GM13977 (cell line): ENCODE results near the gene TC2N.
"Not testable (repeated sequence)": the region's sequence is repeated elsewhere in the genome, so short reads cannot be mapped to it uniquely, and the experiment has no call there.

ENCODE experiments used
- DNase-seq: peaks from one replicate; pipeline ENCODE4 v3.0.0; 2012; ENCODE audit warnings: low spot score
- in situ Hi-C: fragments of 300-500 bp; cut with MboI; formaldehyde crosslinking; loops from one replicate; pipeline ENCODE4 v1.12.0; 2022; ENCODE audit warnings: low sequenced_read_pairs, low pct_unique_long_range_greater_than_20kb, mixed read lengths, inconsistent platforms; ENCODE audit not compliant: unreplicated experiment
- TF ChIP-seq, protein P1 (sequence below): IDR thresholded peaks from 2 replicates; pipeline ENCODE4 v1.5.1; 2012; ENCODE audit warnings: mild to moderate bottlenecking, control low read depth; ENCODE audit not compliant: insufficient read depth; ENCODE audit errors: extremely low read depth, missing control alignments

Gene TC2N

DNA sequence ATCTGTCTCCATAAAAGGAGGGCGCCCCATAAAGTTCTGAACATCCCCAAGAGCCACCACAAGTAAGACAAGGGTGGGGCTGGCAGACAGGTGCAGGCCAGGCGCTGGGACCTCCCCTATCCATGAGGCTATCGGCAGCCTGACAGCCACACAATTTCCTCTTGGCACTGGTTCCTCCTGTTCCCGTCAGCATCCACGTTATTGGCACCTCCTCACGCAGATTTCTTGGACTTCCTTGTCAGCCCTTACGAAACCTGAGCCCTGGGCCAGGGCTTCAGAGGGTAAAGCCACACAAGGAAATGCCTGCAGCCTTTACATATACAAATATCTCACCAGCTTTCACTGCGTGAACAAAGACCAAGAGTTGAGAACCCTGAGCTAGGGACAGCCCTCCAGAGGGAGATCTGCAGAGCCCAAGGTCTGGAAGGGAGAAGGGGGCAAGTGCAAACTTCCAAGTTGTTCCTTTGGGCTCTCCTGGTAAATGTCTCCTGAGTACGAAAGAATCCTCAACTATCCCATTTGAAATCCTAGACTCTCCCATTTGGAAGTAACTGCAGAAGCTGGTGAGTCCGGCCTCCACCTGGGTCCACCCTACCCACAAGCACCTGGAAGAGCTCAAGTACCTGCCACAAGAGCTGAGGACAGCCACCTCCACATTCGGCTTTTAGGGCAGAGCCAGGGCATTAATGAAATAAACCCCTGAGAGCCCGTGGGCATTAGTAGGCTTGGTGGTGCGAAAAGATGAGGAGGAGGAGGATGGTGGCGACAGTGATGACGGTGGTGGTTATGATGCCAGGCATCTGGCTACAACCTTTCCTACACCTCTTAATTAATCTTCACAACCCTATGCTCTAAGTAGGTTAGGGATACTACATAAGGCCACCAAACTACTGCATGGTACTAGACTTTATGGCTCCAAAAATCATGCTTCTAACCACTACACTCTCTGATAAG lies 5.5 kb upstream of the TC2N start:
- in situ Hi-C loops: no loop called here
- TF ChIP-seq, protein P1, sequence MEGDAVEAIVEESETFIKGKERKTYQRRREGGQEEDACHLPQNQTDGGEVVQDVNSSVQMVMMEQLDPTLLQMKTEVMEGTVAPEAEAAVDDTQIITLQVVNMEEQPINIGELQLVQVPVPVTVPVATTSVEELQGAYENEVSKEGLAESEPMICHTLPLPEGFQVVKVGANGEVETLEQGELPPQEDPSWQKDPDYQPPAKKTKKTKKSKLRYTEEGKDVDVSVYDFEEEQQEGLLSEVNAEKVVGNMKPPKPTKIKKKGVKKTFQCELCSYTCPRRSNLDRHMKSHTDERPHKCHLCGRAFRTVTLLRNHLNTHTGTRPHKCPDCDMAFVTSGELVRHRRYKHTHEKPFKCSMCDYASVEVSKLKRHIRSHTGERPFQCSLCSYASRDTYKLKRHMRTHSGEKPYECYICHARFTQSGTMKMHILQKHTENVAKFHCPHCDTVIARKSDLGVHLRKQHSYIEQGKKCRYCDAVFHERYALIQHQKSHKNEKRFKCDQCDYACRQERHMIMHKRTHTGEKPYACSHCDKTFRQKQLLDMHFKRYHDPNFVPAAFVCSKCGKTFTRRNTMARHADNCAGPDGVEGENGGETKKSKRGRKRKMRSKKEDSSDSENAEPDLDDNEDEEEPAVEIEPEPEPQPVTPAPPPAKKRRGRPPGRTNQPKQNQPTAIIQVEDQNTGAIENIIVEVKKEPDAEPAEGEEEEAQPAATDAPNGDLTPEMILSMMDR: no peak
- no peak for DNase-seq

GRCh38 chr14:91872011-91872501 lies 4.7 kb upstream of the TC2N start:
- DNase-seq: peak; percentile 40
- TF ChIP-seq, protein P1: no peak
- in situ Hi-C loops: no loop called here

DNA sequence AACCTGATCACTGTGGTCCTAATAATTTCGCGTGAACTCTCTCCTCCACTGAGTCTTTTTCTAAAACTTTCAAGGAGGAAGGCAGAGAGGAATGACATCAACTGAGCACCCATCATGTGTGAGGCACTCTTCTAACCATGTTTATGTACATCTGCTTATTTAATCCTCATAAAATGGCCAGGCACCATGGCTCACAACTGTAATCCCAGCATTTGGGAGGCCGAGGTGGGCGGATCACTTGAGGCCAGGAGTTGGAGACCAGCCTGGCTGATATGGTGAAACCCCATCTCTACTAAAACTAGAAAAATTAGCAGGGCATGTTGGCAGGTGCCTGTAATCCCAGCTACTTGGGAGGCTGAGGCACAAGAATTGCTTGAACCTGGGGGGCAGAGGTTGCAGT lies 4.1 kb upstream of the TC2N start:
- DNase-seq, in situ Hi-C loops: not testable (repeated sequence)

- in situ Hi-C loops: no loop called here
- TF ChIP-seq, protein P1: no peak
- DNase-seq: no peak
Measured at GRCh38 chr14:91870890-91871289, 3.6 kb upstream of the TC2N start.

DNA sequence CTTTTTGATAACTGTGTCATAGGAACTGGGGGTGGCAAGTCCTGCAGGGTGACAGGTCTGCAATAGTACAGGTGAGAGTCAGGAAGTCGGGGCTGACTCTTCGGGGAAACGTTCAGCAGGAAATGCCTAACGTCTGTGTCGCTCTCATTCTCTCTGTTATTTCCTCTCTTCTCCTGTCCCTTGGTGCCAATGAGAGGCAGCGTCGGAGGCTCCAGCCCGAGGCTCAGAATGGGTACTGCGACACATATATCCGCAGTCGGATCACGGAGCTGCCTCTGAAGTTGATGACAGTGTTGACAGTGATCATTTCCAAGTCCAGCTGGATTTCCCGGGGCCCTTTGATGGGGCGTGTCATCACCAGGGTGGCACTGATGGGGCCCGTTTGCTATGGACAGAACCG lies 2.7 kb upstream of the TC2N start:
- TF ChIP-seq, protein P1: no peak
- in situ Hi-C loops: no loop called here

GRCh38 chr14:91869556-91869955 lies 2.2 kb upstream of the TC2N start:
- TF ChIP-seq, protein P1: no peak
- DNase-seq: no peak
- in situ Hi-C loops: no loop called here

More for the DNA sequence above, 2.7 kb upstream of the TC2N start:
- no peak for DNase-seq
